HG03175 (cell line): ENCODE results near the gene PHF23.

ENCODE experiments used
- ATAC-seq: cut with Tn5 transposase; IDR thresholded peaks from one replicate; pipeline ENCODE4 v1.9.1; 2021; ENCODE audit warnings: mild to moderate bottlenecking, moderate library complexity; ENCODE audit not compliant: unreplicated experiment

PHF23 gene

GRCh38 chr17:7207120-7208001 lies 31.9 kb downstream of the PHF23 start:
- no peak for ATAC-seq

- ATAC-seq = no peak
Measured at GRCh38 chr17:7205561-7205960, 33.7 kb downstream of the PHF23 start.

GRCh38 chr17:7204828-7205461 lies 34.3 kb downstream of the PHF23 start:
- ATAC-seq = peak; percentile 82

GRCh38 chr17:7204336-7204735 lies 34.9 kb downstream of the PHF23 start:
- ATAC-seq = no peak

- ATAC-seq = no peak
Measured at GRCh38 chr17:7203391-7203790, 35.9 kb downstream of the PHF23 start.

- ATAC-seq = no peak
Measured at GRCh38 chr17:7196651-7197401, 42.4 kb downstream of the PHF23 start.

GRCh38 chr17:7195971-7196370 lies 43.3 kb downstream of the PHF23 start:
- no peak for ATAC-seq

GRCh38 chr17:7192271-7192937 lies 46.9 kb downstream of the PHF23 start:
- ATAC-seq = no peak

GRCh38 chr17:7191571-7192270 lies 47.5 kb downstream of the PHF23 start:
- ATAC-seq = no peak

GRCh38 chr17:7191069-7191468 lies 48.2 kb downstream of the PHF23 start:
- ATAC-seq = no peak

- no peak for ATAC-seq
Measured at GRCh38 chr17:7190276-7190917, 48.9 kb downstream of the PHF23 start.

GRCh38 chr17:7186241-7186640 lies 53.0 kb downstream of the PHF23 start:
- ATAC-seq = no peak
